ENCODE measurements around the gene CRYBA4. TPM values are rescaled to one million over a fixed set of nuclear protein-coding genes. Genes with fewer than 3 reads are reported as not detected.

CRYBA4 gene
- total and polyA plus RNA-seq, 5 experiments from 2014 or later = 0.43 TPM; not detected in 4

GRCh38 chr22:26656891-26657851 is 35.4 kb downstream of the CRYBA4 start, which contains the start of gene MIAT:
Gene MIAT (plus strand): TSS chr22:26657588.
- H3K27ac Mint-ChIP-seq = peak within 1 kb of the TSS; percentile 59 to 90 (median 87)
- peak; percentile 56 to 81 (median 64) for DNase-seq
- peak within 1 kb of the TSS; percentile 85 to 96 (median 92) for H3K4me3 Mint-ChIP-seq
- peak; percentile 93 for ATAC-seq
- peaks cover 0 to 5% (median 0%) of the 10 kb centered on the region in 5 donors for H3K27me3 Mint-ChIP-seq
- H3K36me3 Mint-ChIP-seq = no peaks in the 10 kb centered on the region
- H3K4me1 Mint-ChIP-seq = peaks cover 13 to 35% (median 28%) of the 10 kb centered on the region in 4 donors
- POLR2A ChIA-PET = interaction anchor here (0.7 to 7.2 kb wide), 6 partner anchors 9 to 174 kb away, joined by 3 to 55 read pairs (median 4); partner anchors contain the start of genes HPS4 and SRRD
- no peaks in the 10 kb centered on the region for H3K9me3 Mint-ChIP-seq

GRCh38 chr22:26658161-26658560 is 36.4 kb downstream of the CRYBA4 start:
- peak overlapping the region; percentile 85 to 96 (median 92) for H3K4me3 Mint-ChIP-seq
- H3K4me1 Mint-ChIP-seq = peaks cover 13 to 39% (median 28%) of the 10 kb centered on the region in 4 donors
- peaks cover 0 to 5% (median 0%) of the 10 kb centered on the region in 5 donors for H3K27me3 Mint-ChIP-seq
- ATAC-seq = peak; percentile 22 to 34
- H3K9me3 Mint-ChIP-seq = no peaks in the 10 kb centered on the region
- no peaks in the 10 kb centered on the region for H3K36me3 Mint-ChIP-seq
- no peak for DNase-seq
- POLR2A ChIA-PET = interaction anchor here (7.2 kb wide), 1 partner anchor 14 kb away, joined by 55 read pairs; no protein-coding TSS in a partner anchor
- peak overlapping the region; percentile 41 to 90 (median 82) for H3K27ac Mint-ChIP-seq

GRCh38 chr22:26658671-26659478 is 37.1 kb downstream of the CRYBA4 start:
- H3K9me3 Mint-ChIP-seq = no peaks in the 10 kb centered on the region
- peaks cover 0 to 5% (median 0%) of the 10 kb centered on the region in 5 donors for H3K27me3 Mint-ChIP-seq
- DNase-seq (peak in 8 of 10 donors; percentile 35 to 77 (median 50)), ATAC-seq (peak; percentile 56 to 68)
- no peaks in the 10 kb centered on the region for H3K36me3 Mint-ChIP-seq
- POLR2A ChIA-PET = interaction anchor here (7.2 kb wide), 1 partner anchor 14 kb away, joined by 55 read pairs; no protein-coding TSS in a partner anchor
- peak overlapping the region; percentile 85 to 96 (median 92) for H3K4me3 Mint-ChIP-seq
- H3K4me1 Mint-ChIP-seq = peaks cover 13 to 39% (median 31%) of the 10 kb centered on the region in 4 donors
- peak overlapping the region; percentile 59 to 96 (median 88) for H3K27ac Mint-ChIP-seq

- POLR2A ChIA-PET = interaction anchor here (7.2 kb wide), 1 partner anchor 12 kb away, joined by 55 read pairs; no protein-coding TSS in a partner anchor
- no peak overlapping the region for H3K4me3 Mint-ChIP-seq
Measured at GRCh38 chr22:26660356-26660755, 38.6 kb downstream of the CRYBA4 start.

GRCh38 chr22:26660961-26661578 is 39.3 kb downstream of the CRYBA4 start:
- POLR2A ChIA-PET = interaction anchor here (0.8 to 7.2 kb wide), 2 partner anchors 12 to 176 kb away, joined by 3 to 55 read pairs; no protein-coding TSS in a partner anchor
- no peak for ATAC-seq
- Mint-ChIP-seq H3K27me3 (peaks cover 0 to 5% (median 0%) of the 10 kb centered on the region in 5 donors), H3K4me3 (no peak overlapping the region), H3K27ac (peak overlapping the region in 3 of 10 donors; percentile 28 to 69 (median 64)), H3K36me3 (no peaks in the 10 kb centered on the region), H3K9me3 (no peaks in the 10 kb centered on the region), H3K4me1 (peaks cover 17 to 58% (median 52%) of the 10 kb centered on the region in 4 donors)
- DNase-seq = no peak

More at GRCh38 chr22:26660356-26660755, 38.6 kb downstream of the CRYBA4 start:
- H3K27ac Mint-ChIP-seq = peak overlapping the region in 3 of 10 donors; percentile 28 to 68 (median 64)
- no peaks in the 10 kb centered on the region for H3K36me3 Mint-ChIP-seq
- ATAC-seq = no peak
- DNase-seq = no peak
- peaks cover 0 to 5% (median 0%) of the 10 kb centered on the region in 5 donors for H3K27me3 Mint-ChIP-seq
- peaks cover 17 to 51% (median 45%) of the 10 kb centered on the region in 4 donors for H3K4me1 Mint-ChIP-seq
- H3K9me3 Mint-ChIP-seq = no peaks in the 10 kb centered on the region

- no peaks in the 10 kb centered on the region for H3K36me3 Mint-ChIP-seq
- no peaks in the 10 kb centered on the region for H3K9me3 Mint-ChIP-seq
- peak overlapping the region in 1 of 10 donors; percentile 26 for H3K4me3 Mint-ChIP-seq
- peak overlapping the region in 1 of 10 donors; percentile 37 for H3K27ac Mint-ChIP-seq
- peaks cover 15 to 57% (median 50%) of the 10 kb centered on the region in 4 donors for H3K4me1 Mint-ChIP-seq
- POLR2A ChIA-PET = interaction anchor here (0.9 to 7.2 kb wide), 2 partner anchors 10 to 142 kb away, joined by 3 to 55 read pairs; no protein-coding TSS in a partner anchor
- no peak for DNase-seq
- ATAC-seq = no peak
- H3K27me3 Mint-ChIP-seq = peaks cover 0 to 5% (median 0%) of the 10 kb centered on the region in 5 donors
Measured at GRCh38 chr22:26662160-26662559, 40.4 kb downstream of the CRYBA4 start.

- POLR2A ChIA-PET = interaction anchor here (0.6 kb wide), 2 partner anchors 9 to 151 kb away, joined by 3 to 5 read pairs; partner anchors contain the start of gene TFIP11
- no peak for ATAC-seq
- Mint-ChIP-seq H3K4me1 (peaks cover 8 to 50% (median 40%) of the 10 kb centered on the region in 4 donors), H3K36me3 (no peaks in the 10 kb centered on the region), H3K9me3 (no peaks in the 10 kb centered on the region), H3K27me3 (peaks cover 0 to 3% (median 0%) of the 10 kb centered on the region in 5 donors), H3K4me3 (no peak overlapping the region), H3K27ac (peak overlapping the region in 4 of 10 donors; percentile 3 to 79 (median 20))
- no peak for DNase-seq
Measured at GRCh38 chr22:26663374-26663923, 41.7 kb downstream of the CRYBA4 start.

GRCh38 chr22:26665813-26666231 is 44.1 kb downstream of the CRYBA4 start:
- Mint-ChIP-seq H3K4me1 (peaks cover 11 to 56% (median 50%) of the 10 kb centered on the region in 4 donors), H3K9me3 (no peaks in the 10 kb centered on the region), H3K4me3 (peak overlapping the region in 2 of 10 donors; percentile 67 to 78), H3K27me3 (no peaks in the 10 kb centered on the region), H3K36me3 (no peaks in the 10 kb centered on the region), H3K27ac (peak overlapping the region in 8 of 10 donors; percentile 13 to 94 (median 92))
- DNase-seq (no peak), ATAC-seq (peak in 1 of 2 donors; percentile 11)
- POLR2A ChIA-PET = interaction anchor here (0.9 to 2.0 kb wide), 6 partner anchors 9 to 165 kb away, joined by 3 to 9 read pairs (median 5); no protein-coding TSS in a partner anchor

GRCh38 chr22:26667140-26667539 is 45.4 kb downstream of the CRYBA4 start:
- no peak for DNase-seq
- peaks cover 20 to 65% (median 58%) of the 10 kb centered on the region in 4 donors for H3K4me1 Mint-ChIP-seq
- no peak for ATAC-seq
- H3K27ac Mint-ChIP-seq = peak overlapping the region in 3 of 10 donors; percentile 44 to 59 (median 44)
- peak overlapping the region in 1 of 10 donors; percentile 56 for H3K4me3 Mint-ChIP-seq
- no peaks in the 10 kb centered on the region for H3K27me3 Mint-ChIP-seq
- H3K36me3 Mint-ChIP-seq = no peaks in the 10 kb centered on the region
- no peaks in the 10 kb centered on the region for H3K9me3 Mint-ChIP-seq
- POLR2A ChIA-PET = interaction anchor here (1.8 kb wide), 1 partner anchor 15 kb away, joined by 5 read pairs; no protein-coding TSS in a partner anchor

GRCh38 chr22:26669060-26669481 is 47.3 kb downstream of the CRYBA4 start:
- no peak for ATAC-seq
- no peaks in the 10 kb centered on the region for H3K9me3 Mint-ChIP-seq
- peak overlapping the region in 3 of 10 donors; percentile 14 to 69 (median 48) for H3K4me3 Mint-ChIP-seq
- H3K27ac Mint-ChIP-seq = peak overlapping the region in 8 of 10 donors; percentile 39 to 100 (median 78)
- H3K36me3 Mint-ChIP-seq = no peaks in the 10 kb centered on the region
- no peaks in the 10 kb centered on the region for H3K27me3 Mint-ChIP-seq
- DNase-seq = no peak
- POLR2A ChIA-PET = no interaction called here
- H3K4me1 Mint-ChIP-seq = peaks cover 36 to 75% (median 71%) of the 10 kb centered on the region in 4 donors

GRCh38 chr22:26670459-26670858 is 48.7 kb downstream of the CRYBA4 start:
- peaks cover 45 to 75% (median 71%) of the 10 kb centered on the region in 4 donors for H3K4me1 Mint-ChIP-seq
- no peak for ATAC-seq
- no peaks in the 10 kb centered on the region for H3K27me3 Mint-ChIP-seq
- no peak for DNase-seq
- H3K9me3 Mint-ChIP-seq = no peaks in the 10 kb centered on the region
- peaks cover 0 to 2% (median 0%) of the 10 kb centered on the region in 3 donors for H3K36me3 Mint-ChIP-seq
- POLR2A ChIA-PET = interaction anchor here (0.8 to 5.7 kb wide), 7 partner anchors 11 to 187 kb away, joined by 6 to 55 read pairs (median 15); partner anchors contain the start of genes HPS4, MIAT, SRRD and TFIP11
- H3K4me3 Mint-ChIP-seq = peak overlapping the region; percentile 76 to 100 (median 98)
- peak overlapping the region; percentile 97 to 100 (median 99) for H3K27ac Mint-ChIP-seq

All from naive thymus-derived CD8-positive, alpha-beta T cell (primary cell).